IMR-90 (cell line): ENCODE data around the gene ASXL2. TPM values are rescaled to one million over a fixed set of nuclear protein-coding genes. Genes with fewer than 3 reads are reported as not detected.

Experiments
- ATAC-seq: fragments of 200-7000 bp; cut with Tn5 transposase; 2 replicates; pipeline ENCODE4 v1.9.1; 2020; ENCODE audit warnings: low read depth, mild to moderate bottlenecking, moderate library complexity
- BruUV-seq: library from RNA; stranded (reverse); fragments of 400-500 nt; replicated peaks from 2 replicates; lab custom pipeline; 2021; lab: Mats Ljungman, UMichigan
- CTCF ChIA-PET: fragments of 300-600 bp; formaldehyde crosslinking; extraction: SDS; loops from one replicate; lab custom pipeline; 2021; ENCODE audit warnings: antibody characterized with exemption; lab: Yijun Ruan, JAX
- POLR2A ChIA-PET: fragments of 300-600 bp; sonication (Branson Sonifier 250); formaldehyde crosslinking; loops from one replicate; lab custom pipeline; 2022; ENCODE audit warnings: antibody characterized with exemption; ENCODE audit not compliant: unreplicated experiment; lab: Charles Lee
- DNase-seq: peaks from one replicate; pipeline ENCODE4 v3.0.0; 2013
- H2AFZ ChIP-seq: replicated peaks from 2 replicates; pipeline ENCODE3; 2013; ENCODE audit warnings: low read length, mild to moderate bottlenecking; ENCODE audit not compliant: poor library complexity
- H2AK5ac ChIP-seq: 2 replicates; pipeline ENCODE4 v1.6.1; 2013; ENCODE audit warnings: low read depth, low read length, inconsistent platforms
- H2AK9ac ChIP-seq: replicated peaks from 2 replicates; pipeline ENCODE3; 2013; ENCODE audit warnings: mild to moderate bottlenecking, low read depth, low read length, moderate library complexity; ENCODE audit not compliant: poor library complexity
- H2BK120ac ChIP-seq: 2 replicates; pipeline ENCODE4 v1.6.1; 2013; ENCODE audit warnings: low read depth, low read length, inconsistent platforms
- H2BK15ac ChIP-seq: 3 replicates; pipeline ENCODE4 v1.6.1; 2013; ENCODE audit warnings: low read depth, low read length, inconsistent platforms
- H2BK20ac ChIP-seq: 2 replicates; pipeline ENCODE4 v1.6.1; 2013; ENCODE audit warnings: low read depth, mild to moderate bottlenecking, inconsistent platforms, low read length, moderate library complexity
- H2BK5ac ChIP-seq: 2 replicates; pipeline ENCODE4 v1.6.1; 2013; ENCODE audit warnings: mild to moderate bottlenecking, low read depth, low read length, inconsistent platforms; ENCODE audit not compliant: poor library complexity, severe bottlenecking
- H3K14ac ChIP-seq: replicated peaks from 2 replicates; pipeline ENCODE4 v1.6.1; 2013; ENCODE audit warnings: low read depth, low read length, inconsistent platforms
- H3K18ac ChIP-seq: 2 replicates; pipeline ENCODE4 v1.6.1; 2013; ENCODE audit warnings: low read depth, low read length, control low read depth
- H3K23ac ChIP-seq: 2 replicates; pipeline ENCODE4 v1.6.1; 2013; ENCODE audit warnings: low read depth, low read length, inconsistent platforms
- H3K27ac ChIP-seq: 2 replicates; pipeline ENCODE4 v1.5.1; 2013; ENCODE audit warnings: mild to moderate bottlenecking, control low read depth, low read length; ENCODE audit not compliant: insufficient read depth
- H3K27me3 ChIP-seq: 2 replicates; pipeline ENCODE4 v1.6.1; 2013; ENCODE audit warnings: low read length; ENCODE audit not compliant: control insufficient read depth, insufficient read depth
- H3K36me3 ChIP-seq: 2 replicates; pipeline ENCODE4 v1.6.1; 2013; ENCODE audit warnings: low read length, mixed read lengths; ENCODE audit not compliant: control insufficient read depth, insufficient read depth
- H3K4ac ChIP-seq: 2 replicates; pipeline ENCODE4 v1.6.1; 2013; ENCODE audit warnings: low read depth, low read length, inconsistent platforms
- H3K4me1 ChIP-seq: 2 replicates; pipeline ENCODE4 v1.6.1; 2013; ENCODE audit warnings: low read length, mixed read lengths; ENCODE audit not compliant: control insufficient read depth, insufficient read depth
- H3K4me2 ChIP-seq: 2 replicates; pipeline ENCODE4 v1.6.1; 2013; ENCODE audit warnings: low read depth, mild to moderate bottlenecking, control low read depth, low read length, moderate library complexity
- H3K4me3 ChIP-seq: 2 replicates; pipeline ENCODE4 v1.5.1; 2013; ENCODE audit warnings: low read depth, mild to moderate bottlenecking, control low read depth, low read length, moderate library complexity; ENCODE audit not compliant: insufficient read depth
- H3K56ac ChIP-seq: 2 replicates; pipeline ENCODE4 v1.6.1; 2013; ENCODE audit warnings: low read length, inconsistent platforms; ENCODE audit not compliant: insufficient read depth; ENCODE audit errors: extremely low read depth
- H3K79me1 ChIP-seq, 2 experiments: 2 replicates each; pipeline ENCODE4 v1.6.1; 2013; ENCODE audit warnings: low read length in 2 of 2, inconsistent platforms in 1 of 2, low read depth in 1 of 2
- H3K9ac ChIP-seq: 2 replicates; pipeline ENCODE4 v1.6.1; 2013; ENCODE audit warnings: low read depth, low read length, control low read depth
- H3K9me1 ChIP-seq: 2 replicates; pipeline ENCODE4 v1.6.1; 2013; ENCODE audit warnings: low read length, inconsistent platforms; ENCODE audit not compliant: insufficient read depth
- H3K9me3 ChIP-seq: 2 replicates; pipeline ENCODE4 v1.6.1; 2013; ENCODE audit warnings: low read length; ENCODE audit not compliant: control insufficient read depth, insufficient read depth
- H4K20me1 ChIP-seq: 2 replicates; pipeline ENCODE4 v1.6.1; 2013; ENCODE audit warnings: low read length, inconsistent platforms; ENCODE audit not compliant: insufficient read depth
- H4K5ac ChIP-seq: 2 replicates; pipeline ENCODE4 v1.6.1; 2013; ENCODE audit warnings: mild to moderate bottlenecking, low read depth, low read length, control low read depth
- H4K8ac ChIP-seq, 2 experiments: 2 replicates each; pipeline ENCODE4 v1.6.1; 2013; ENCODE audit warnings: low read depth in 2 of 2, low read length in 2 of 2, control low read depth in 1 of 2, inconsistent platforms in 1 of 2
- H4K91ac ChIP-seq: 2 replicates; pipeline ENCODE4 v1.6.1; 2013; ENCODE audit warnings: low read depth, low read length, inconsistent platforms; ENCODE audit not compliant: insufficient read depth
- CHD1 ChIP-seq: IDR thresholded peaks from 2 replicates; pipeline ENCODE4 v1.6.1; 2012; ENCODE audit warnings: low read depth, low read length, improper control_type of control experiment
- FOS ChIP-seq: fragments of 150-350 bp; IDR thresholded peaks from 2 replicates; pipeline ENCODE4 v1.6.1; 2016; ENCODE audit warnings: low read depth, low read length
- MAFK ChIP-seq: IDR thresholded peaks from 2 replicates; pipeline ENCODE4 v1.6.1; 2012; ENCODE audit warnings: low read depth, low read length, improper control_type of control experiment
- MAZ ChIP-seq: IDR thresholded peaks from 2 replicates; pipeline ENCODE4 v1.6.1; 2012; ENCODE audit warnings: low read depth, mild to moderate bottlenecking, low read length, improper control_type of control experiment, moderate library complexity, borderline replicate concordance
- NFE2L2 ChIP-seq: fragments of 150-350 bp; IDR thresholded peaks from 2 replicates; pipeline ENCODE4 v1.6.1; 2016; ENCODE audit warnings: low read depth, mild to moderate bottlenecking, low read length
- POLR2A ChIP-seq: IDR thresholded peaks from 2 replicates; pipeline ENCODE4 v1.6.1; 2012; ENCODE audit warnings: mild to moderate bottlenecking, low read depth, low read length
- WGBS, 2 experiments: methylation state at CpG; one replicate each; pipeline versions ENCODE4 v1.1.5 to v1.1.7; 2013; ENCODE audit warnings: missing lambda C conversion rate in 2 of 2; ENCODE audit not compliant: insufficient read length in 1 of 2; ENCODE audit errors: extremely low coverage in 2 of 2; 5-methylcytosine and 5-hydroxymethylcytosine counted together
- dilution Hi-C: fragments of 300-500 bp; cut with HindIII; formaldehyde crosslinking; loops from one replicate; pipeline ENCODE4 v1.14.3; 2018; ENCODE audit warnings: low sequenced_read_pairs; ENCODE audit not compliant: unreplicated experiment
- in situ Hi-C: fragments of 300-500 bp; cut with MboI; formaldehyde crosslinking; loops from 3 replicates; pipeline ENCODE4 v1.14.3; 2019; ENCODE audit warnings: low sequenced_read_pairs, inconsistent platforms, mixed read lengths
- intact Hi-C: fragments of 100-400 bp; cut with micrococcal nuclease; formaldehyde crosslinking; loops from 2 replicates; pipeline ENCODE4 v1.10.0; 2022
- polyA plus RNA-seq, 3 experiments: library from polyadenylated mRNA; depleted of rRNA; stranded (reverse); fragments of >200 nt; gene quantifications; 2 replicates each; pipeline ENCODE4 v1.2.3, GENCODE V29; 2012; ENCODE audit warnings: low replicate concordance in 1 of 3
- total RNA-seq: library from RNA; depleted of rRNA; stranded (reverse); fragments of >200 nt; gene quantifications from 2 replicates; pipeline ENCODE4 v1.2.3, GENCODE V29; 2012
- TF ChIP-seq, protein P1 (sequence below): fragments of 150-350 bp; IDR thresholded peaks from 2 replicates; pipeline ENCODE4 v1.6.1; 2017; ENCODE audit warnings: mild to moderate bottlenecking, antibody characterized with exemption, low read length, low read depth

Gene ASXL2
- total and polyA plus RNA-seq, 2 of the 4 experiments (the other 2 are of a cell fraction), result 5.3 to 8.1 TPM

DNA sequence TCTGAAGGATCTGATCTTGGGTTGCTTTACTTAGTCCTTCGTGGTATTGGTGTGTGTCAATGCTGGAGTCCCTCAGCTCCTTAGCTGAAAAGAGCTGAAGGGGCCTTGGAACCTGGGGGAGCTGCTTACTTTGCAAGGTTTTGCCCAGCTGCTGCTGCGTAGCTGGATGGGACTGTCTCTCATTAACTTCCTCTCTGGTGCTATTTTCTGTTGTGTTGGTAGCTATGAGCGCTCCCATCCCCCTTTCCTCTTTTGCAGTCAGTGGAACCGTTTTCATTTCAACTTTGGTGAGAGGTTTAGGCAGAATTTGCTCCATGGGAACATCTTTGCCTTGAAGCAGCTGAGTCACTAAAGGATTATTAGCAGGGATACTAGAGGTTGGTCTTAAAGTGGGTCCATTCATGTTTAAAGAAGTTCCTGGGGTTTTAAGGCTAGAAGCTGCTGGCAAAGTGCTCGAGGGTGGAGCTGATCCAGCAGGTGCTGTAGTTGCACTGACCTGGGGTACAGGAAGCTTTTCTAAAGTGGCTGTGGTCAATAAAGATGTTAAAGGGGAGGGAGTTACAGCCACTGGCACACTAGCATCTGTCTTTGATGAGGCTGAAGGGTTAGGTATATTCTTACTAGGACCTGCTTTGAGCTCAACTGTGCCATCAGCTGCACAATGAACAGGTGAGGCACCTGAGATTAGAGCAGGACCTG is 135.0 kb downstream of the ASXL2 start:
- no peak overlapping the region for H2BK5ac ChIP-seq
- CTCF ChIA-PET, result no interaction called here
- no peak overlapping the region for H2AK9ac ChIP-seq
- H3K4me1 ChIP-seq, result no peaks in the 10 kb centered on the region
- H2BK20ac ChIP-seq, result no peak overlapping the region
- POLR2A ChIA-PET, result no interaction called here
- no peak overlapping the region for H3K4ac ChIP-seq
- no peak overlapping the region for H2BK120ac ChIP-seq
- H2AK5ac ChIP-seq, result no peak overlapping the region
- peaks cover 26% of the 10 kb centered on the region for H3K36me3 ChIP-seq
- H3K79me1 ChIP-seq, result no peaks in the 10 kb centered on the region
- no peak overlapping the region for H3K4me2 ChIP-seq
- in situ Hi-C loops, result no loop called here
- H4K8ac ChIP-seq, result no peak overlapping the region
- intact Hi-C loops, result no loop called here
- no peak overlapping the region for H2AFZ ChIP-seq
- no peaks in the 10 kb centered on the region for H3K27me3 ChIP-seq
- 93% methylated on average over 3 of the region's 5 CpGs; no CpG with 5 or more reads in 1 of the 2 experiments for WGBS, 2 experiments
- no peak overlapping the region for H2BK15ac ChIP-seq
- H3K18ac ChIP-seq, result no peak overlapping the region
- H3K56ac ChIP-seq, result no peak overlapping the region
- TF ChIP-seq MAZ, result no peak
- TF ChIP-seq FOS, result no peak
- TF ChIP-seq, protein P1, sequence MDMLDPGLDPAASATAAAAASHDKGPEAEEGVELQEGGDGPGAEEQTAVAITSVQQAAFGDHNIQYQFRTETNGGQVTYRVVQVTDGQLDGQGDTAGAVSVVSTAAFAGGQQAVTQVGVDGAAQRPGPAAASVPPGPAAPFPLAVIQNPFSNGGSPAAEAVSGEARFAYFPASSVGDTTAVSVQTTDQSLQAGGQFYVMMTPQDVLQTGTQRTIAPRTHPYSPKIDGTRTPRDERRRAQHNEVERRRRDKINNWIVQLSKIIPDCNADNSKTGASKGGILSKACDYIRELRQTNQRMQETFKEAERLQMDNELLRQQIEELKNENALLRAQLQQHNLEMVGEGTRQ, result no peak
- no peak for TF ChIP-seq POLR2A
- no peak for TF ChIP-seq NFE2L2
- TF ChIP-seq CHD1, result no peak
- no peak for TF ChIP-seq MAFK
- no peak overlapping the region for H3K9ac ChIP-seq
- dilution Hi-C loops, result no loop called here
- BruUV-seq, result no TSS peak
- H3K23ac ChIP-seq, result no peak overlapping the region
- H3K9me1 ChIP-seq, result peaks cover 4% of the 10 kb centered on the region
- no peak for ATAC-seq
- H3K9me3 ChIP-seq, result no peaks in the 10 kb centered on the region
- H4K91ac ChIP-seq, result no peak overlapping the region
- no peak for DNase-seq
- no peak overlapping the region for H4K5ac ChIP-seq
- no peak overlapping the region for H3K4me3 ChIP-seq
- H3K27ac ChIP-seq, result no peak overlapping the region
- no peak overlapping the region for H3K14ac ChIP-seq
- H4K20me1 ChIP-seq, result no peaks in the 10 kb centered on the region
